ENCODE measurements around the gene TGIF1. TPM values are rescaled to one million over a fixed set of nuclear protein-coding genes. Genes with fewer than 3 reads are reported as not detected.

Gene TGIF1
- 100 to 1,000 TPM in 2 of 4 donors, 10 to 100 TPM in 2; 89.4 to 122 (median 108) TPM for total RNA-seq

GRCh38 chr18:3450012-3450798, at the start of gene TGIF1:
Gene TGIF1 (plus strand): TSS chr18:3450172. CDS start chr18:3450490, 318 bp downstream.
- peak within 1 kb of the TSS; percentile 100 for H3K27ac ChIP-seq
- peaks cover 46% of the 10 kb centered on the region for H3K4me1 ChIP-seq
- WGBS = 0% methylated on average over 14 of the region's 71 CpGs
- peak within 1 kb of the TSS; percentile 90 for H3K4me3 ChIP-seq
- peak; percentile 92 to 95 for DNase-seq (ENCODE audit: low spot score in 2 of 2)
- H3K27me3 ChIP-seq = no peaks in the 10 kb centered on the region
- TF ChIP-seq POLR2AphosphoS5 (IDR thresholded peaks at IDR 0.05) (peak in 2 of 3 donors; percentile 7 to 36), POLR2A (IDR thresholded peaks at IDR 0.05) (peak in 1 of 2 donors; percentile 10), EP300 (IDR thresholded peaks at IDR 0.05) (no peak)
- TF ChIP-seq, protein P1, sequence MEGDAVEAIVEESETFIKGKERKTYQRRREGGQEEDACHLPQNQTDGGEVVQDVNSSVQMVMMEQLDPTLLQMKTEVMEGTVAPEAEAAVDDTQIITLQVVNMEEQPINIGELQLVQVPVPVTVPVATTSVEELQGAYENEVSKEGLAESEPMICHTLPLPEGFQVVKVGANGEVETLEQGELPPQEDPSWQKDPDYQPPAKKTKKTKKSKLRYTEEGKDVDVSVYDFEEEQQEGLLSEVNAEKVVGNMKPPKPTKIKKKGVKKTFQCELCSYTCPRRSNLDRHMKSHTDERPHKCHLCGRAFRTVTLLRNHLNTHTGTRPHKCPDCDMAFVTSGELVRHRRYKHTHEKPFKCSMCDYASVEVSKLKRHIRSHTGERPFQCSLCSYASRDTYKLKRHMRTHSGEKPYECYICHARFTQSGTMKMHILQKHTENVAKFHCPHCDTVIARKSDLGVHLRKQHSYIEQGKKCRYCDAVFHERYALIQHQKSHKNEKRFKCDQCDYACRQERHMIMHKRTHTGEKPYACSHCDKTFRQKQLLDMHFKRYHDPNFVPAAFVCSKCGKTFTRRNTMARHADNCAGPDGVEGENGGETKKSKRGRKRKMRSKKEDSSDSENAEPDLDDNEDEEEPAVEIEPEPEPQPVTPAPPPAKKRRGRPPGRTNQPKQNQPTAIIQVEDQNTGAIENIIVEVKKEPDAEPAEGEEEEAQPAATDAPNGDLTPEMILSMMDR (IDR thresholded peaks at IDR 0.05) = no peak
- no peaks in the 10 kb centered on the region for H3K36me3 ChIP-seq
- no peaks in the 10 kb centered on the region for H3K9me3 ChIP-seq

- Histone ChIP-seq H3K4me3 (no peak overlapping the region), H3K27me3 (no peaks in the 10 kb centered on the region), H3K9me3 (peaks cover 4% of the 10 kb centered on the region), H3K4me1 (peaks cover 6% of the 10 kb centered on the region), H3K36me3 (no peaks in the 10 kb centered on the region), H3K27ac (no peak overlapping the region)
- TF ChIP-seq EP300 (IDR thresholded peaks at IDR 0.05) = no peak
- TF ChIP-seq, protein P1 (IDR thresholded peaks at IDR 0.05) = no peak
- TF ChIP-seq POLR2AphosphoS5 (IDR thresholded peaks at IDR 0.05) = no peak
- no peak for TF ChIP-seq POLR2A (IDR thresholded peaks at IDR 0.05)
- no peak for DNase-seq (ENCODE audit: low spot score in 2 of 2)
- WGBS = 71% methylated on average over 2 of the region's 2 CpGs
Measured at GRCh38 chr18:3400567-3401296, 49.2 kb upstream of the TGIF1 start.

- no peak overlapping the region for H3K27ac ChIP-seq
- peaks cover 4% of the 10 kb centered on the region for H3K9me3 ChIP-seq
- DNase-seq (ENCODE audit: low spot score in 2 of 2) = no peak
- TF ChIP-seq, protein P1 (IDR thresholded peaks at IDR 0.05) = no peak
- no peaks in the 10 kb centered on the region for H3K27me3 ChIP-seq
- H3K4me1 ChIP-seq = no peaks in the 10 kb centered on the region
- no peak overlapping the region for H3K4me3 ChIP-seq
- 78% methylated on average over 5 of the region's 5 CpGs for WGBS
- no peaks in the 10 kb centered on the region for H3K36me3 ChIP-seq
Measured at GRCh38 chr18:3401669-3402620, 48.0 kb upstream of the TGIF1 start.

GRCh38 chr18:3402982-3403451, 47.0 kb upstream of the TGIF1 start:
- no peak for DNase-seq (ENCODE audit: low spot score in 2 of 2)

More at GRCh38 chr18:3402982-3403451, 47.0 kb upstream of the TGIF1 start:
- H3K4me3 ChIP-seq = no peak overlapping the region
- no peak for TF ChIP-seq POLR2AphosphoS5 (IDR thresholded peaks at IDR 0.05)
- TF ChIP-seq POLR2A (IDR thresholded peaks at IDR 0.05) = no peak
- TF ChIP-seq EP300 (IDR thresholded peaks at IDR 0.05) = no peak
- TF ChIP-seq, protein P1 (IDR thresholded peaks at IDR 0.05) = no peak
- H3K4me1 ChIP-seq = no peaks in the 10 kb centered on the region
- WGBS = 56% methylated on average over 1 of the region's 1 CpG
- no peaks in the 10 kb centered on the region for H3K27me3 ChIP-seq
- no peaks in the 10 kb centered on the region for H3K36me3 ChIP-seq
- H3K9me3 ChIP-seq = peaks cover 4% of the 10 kb centered on the region
- no peak overlapping the region for H3K27ac ChIP-seq
